Measurements from ENCODE around the gene MEIS2.

MEIS2 gene

GRCh38 chr15:36964626-36965025, 135.7 kb downstream of the MEIS2 start:
- DNase-seq (ENCODE audit: low read depth) = no peak

GRCh38 chr15:36961956-36962355, 138.4 kb downstream of the MEIS2 start:
- DNase-seq (ENCODE audit: low read depth) = no peak

GRCh38 chr15:36960947-36961227, 139.5 kb downstream of the MEIS2 start:
- no peak for DNase-seq (ENCODE audit: low read depth)

- no peak for DNase-seq (ENCODE audit: low read depth)
These were observed 140.0 kb downstream of the MEIS2 start for GRCh38 chr15:36960179-36960946.

GRCh38 chr15:36959746-36960145, 140.6 kb downstream of the MEIS2 start:
- no peak for DNase-seq (ENCODE audit: low read depth)

GRCh38 chr15:36958606-36959005, 141.7 kb downstream of the MEIS2 start:
- peak; percentile 6 for DNase-seq (ENCODE audit: low read depth)

- DNase-seq (ENCODE audit: low read depth) = no peak
These were observed 145.9 kb downstream of the MEIS2 start for GRCh38 chr15:36954486-36954885.

GRCh38 chr15:36953346-36953745, 147.0 kb downstream of the MEIS2 start:
- DNase-seq (ENCODE audit: low read depth) = no peak

- DNase-seq (ENCODE audit: low read depth) = peak; percentile 82
These were observed 148.6 kb downstream of the MEIS2 start for GRCh38 chr15:36951731-36952247.

GRCh38 chr15:36950371-36950770, 150.0 kb downstream of the MEIS2 start:
- DNase-seq (ENCODE audit: low read depth) = no peak

GRCh38 chr15:36948982-36949381, 151.4 kb downstream of the MEIS2 start:
- no peak for DNase-seq (ENCODE audit: low read depth)

- DNase-seq (ENCODE audit: low read depth) = no peak
These were observed 153.2 kb downstream of the MEIS2 start for GRCh38 chr15:36947035-36947719.

GRCh38 chr15:36944442-36944841, 155.9 kb downstream of the MEIS2 start:
- DNase-seq (ENCODE audit: low read depth) = no peak

- DNase-seq (ENCODE audit: low read depth) = no peak
These were observed 156.6 kb downstream of the MEIS2 start for GRCh38 chr15:36943508-36944361.

GRCh38 chr15:36942248-36942827, 158.0 kb downstream of the MEIS2 start:
- no peak for DNase-seq (ENCODE audit: low read depth)

- DNase-seq (ENCODE audit: low read depth) = no peak
These were observed 158.6 kb downstream of the MEIS2 start for GRCh38 chr15:36941798-36942197.

- no peak for DNase-seq (ENCODE audit: low read depth)
These were observed 159.6 kb downstream of the MEIS2 start for GRCh38 chr15:36940636-36941260.

GRCh38 chr15:36940219-36940618, 160.1 kb downstream of the MEIS2 start:
- DNase-seq (ENCODE audit: low read depth) = no peak

GRCh38 chr15:36938764-36939163, 161.6 kb downstream of the MEIS2 start:
- DNase-seq (ENCODE audit: low read depth) = no peak

GRCh38 chr15:36938131-36938530, 162.2 kb downstream of the MEIS2 start:
- no peak for DNase-seq (ENCODE audit: low read depth)

GRCh38 chr15:36936613-36937012, 163.7 kb downstream of the MEIS2 start:
- peak; percentile 29 for DNase-seq (ENCODE audit: low read depth)
